ENCODE measurements around the gene DNAJC2. TPM values are rescaled to one million over a fixed set of nuclear protein-coding genes. Genes with fewer than 3 reads are reported as not detected.
A peak's percentile ranks its signal among the peaks of the same experiment; 100 is the strongest.
"Not testable (repeated sequence)": the region's sequence is repeated elsewhere in the genome, so short reads cannot be mapped to it uniquely, and the experiment has no call there.

The DNAJC2 gene
- total RNA-seq, 2 experiments from 2014 or later, result 38.6 to 53.5 TPM

DNA sequence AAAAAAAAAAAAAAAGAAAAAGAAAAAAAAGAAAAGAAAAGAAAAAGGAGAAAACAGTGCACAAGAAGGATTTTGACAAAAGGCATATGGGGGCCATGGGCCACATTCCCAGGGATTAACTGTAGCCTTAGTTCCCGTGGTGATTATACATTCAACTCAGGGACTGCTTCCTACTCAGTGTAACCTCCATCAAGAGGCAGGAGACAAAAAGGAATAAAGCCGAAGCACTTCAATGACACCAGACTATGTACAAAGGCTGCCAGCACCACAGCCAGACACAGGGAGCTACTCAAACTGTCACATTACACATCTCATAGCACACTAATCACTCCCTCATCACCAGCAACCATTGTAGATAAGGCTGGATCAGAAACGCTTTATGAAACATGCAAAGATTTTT lies 52.4 kb downstream of the DNAJC2 start:
- Histone ChIP-seq H4K20me1 (ENCODE audit: insufficient read depth, low read length) (no peaks in the 10 kb centered on the region), H3K36me3 (ENCODE audit: insufficient read depth, low read length) (no peaks in the 10 kb centered on the region), H3K79me2 (ENCODE audit: insufficient read depth, low read depth, low read length) (no peaks in the 10 kb centered on the region), H3K9me3 (ENCODE audit: low read length) (no peaks in the 10 kb centered on the region), H3K9me2 (ENCODE audit: insufficient read depth, low read length) (no peaks in the 10 kb centered on the region), H3K4me3 (ENCODE audit: low read depth, low read length, poor library complexity, severe bottlenecking) (no peak overlapping the region), H3K27ac (ENCODE audit: low read depth, low read length, poor library complexity, severe bottlenecking) (no peak overlapping the region), H2AFZ (ENCODE audit: low read length) (no peak overlapping the region), H3K4me2 (ENCODE audit: low read length) (no peak overlapping the region), H3K4me1 (ENCODE audit: insufficient read depth, low read length, poor library complexity, severe bottlenecking) (peaks cover 6% of the 10 kb centered on the region)
- ChIA-PET CTCF (ENCODE audit: unreplicated experiment) (no interaction called here), POLR2A (interaction anchor here (0.6 kb wide), 2 partner anchors 25 to 880 kb away, joined by 3 to 4 read pairs; no protein-coding TSS in a partner anchor)
- intact Hi-C loops (cut with micrococcal nuclease; ENCODE audit: unreplicated experiment), result no loop called here
- TF ChIP-seq CTCF (conservative IDR thresholded peaks at IDR 0.05; ENCODE audit: low read length) (no peak), EZH2phosphoT487 (IDR thresholded peaks at IDR 0.05; ENCODE audit: borderline replicate concordance, low read depth, low read length) (no peak)
- DNase-seq (ENCODE audit: low spot score), result no peak
- no TSS peak for BruUV-seq (replicated peaks)

DNA sequence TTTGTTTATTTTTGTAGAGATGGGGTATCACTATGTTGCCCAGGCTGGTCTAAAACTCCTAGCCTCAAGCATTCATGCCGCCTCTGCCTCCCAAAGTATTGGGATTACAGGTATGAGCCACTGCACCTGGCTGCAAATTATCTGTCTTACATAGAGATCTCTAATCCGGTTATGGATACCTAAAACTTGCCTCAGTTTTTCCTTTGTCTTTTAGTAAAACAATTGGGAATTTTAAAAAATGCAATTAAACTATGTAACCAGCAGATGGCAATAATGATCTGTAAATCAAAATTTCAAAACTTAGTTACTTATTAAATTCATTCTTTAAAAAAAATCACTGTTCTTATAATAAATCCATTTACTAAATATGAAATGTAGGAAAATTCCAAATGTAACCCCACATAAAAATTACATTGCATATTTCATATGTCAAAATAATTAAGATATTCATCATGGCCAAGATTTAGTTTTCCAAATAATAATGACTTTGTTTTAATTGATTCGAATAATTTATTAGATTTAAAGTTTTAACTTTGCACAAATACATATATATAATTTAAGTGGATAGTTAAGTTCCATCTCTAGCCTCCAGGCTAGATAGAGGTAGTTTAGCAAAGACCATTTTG lies 61.7 kb downstream of the DNAJC2 start:
- BruUV-seq (replicated peaks); H3K4me3 ChIP-seq (ENCODE audit: low read depth, low read length, poor library complexity, severe bottlenecking); H3K9me3 ChIP-seq (ENCODE audit: low read length); H3K9me2 ChIP-seq (ENCODE audit: insufficient read depth, low read length); H3K27ac ChIP-seq (ENCODE audit: low read depth, low read length, poor library complexity, severe bottlenecking); CTCF ChIA-PET (ENCODE audit: unreplicated experiment); H3K36me3 ChIP-seq (ENCODE audit: insufficient read depth, low read length); H2AFZ ChIP-seq (ENCODE audit: low read length); DNase-seq (ENCODE audit: low spot score); intact Hi-C loops (cut with micrococcal nuclease; ENCODE audit: unreplicated experiment); H3K4me2 ChIP-seq (ENCODE audit: low read length); POLR2A ChIA-PET; H4K20me1 ChIP-seq (ENCODE audit: insufficient read depth, low read length): not testable (repeated sequence)
- Histone ChIP-seq H3K4me1 (ENCODE audit: insufficient read depth, low read length, poor library complexity, severe bottlenecking) (peaks cover 12% of the 10 kb centered on the region), H3K79me2 (ENCODE audit: insufficient read depth, low read depth, low read length) (peaks cover 12% of the 10 kb centered on the region; the same call in 1 of the 2 replicates)
- TF ChIP-seq CTCF (conservative IDR thresholded peaks at IDR 0.05; ENCODE audit: low read length), result peak; percentile 40; the same call in 1 of the 2 replicates

- Histone ChIP-seq H2AFZ (ENCODE audit: low read length) (peak overlapping the region; percentile 98), H3K27ac (ENCODE audit: low read depth, low read length, poor library complexity, severe bottlenecking) (peak overlapping the region; percentile 6), H3K4me3 (ENCODE audit: low read depth, low read length, poor library complexity, severe bottlenecking) (peak overlapping the region; percentile 81), H3K4me2 (ENCODE audit: low read length) (peak overlapping the region; percentile 86), H3K4me1 (ENCODE audit: insufficient read depth, low read length, poor library complexity, severe bottlenecking) (peaks cover 12% of the 10 kb centered on the region), H3K79me2 (ENCODE audit: insufficient read depth, low read depth, low read length) (peaks cover 14% of the 10 kb centered on the region; the same call in 1 of the 2 replicates)
- H3K36me3 ChIP-seq (ENCODE audit: insufficient read depth, low read length); intact Hi-C loops (cut with micrococcal nuclease; ENCODE audit: unreplicated experiment); BruUV-seq (replicated peaks); H3K9me3 ChIP-seq (ENCODE audit: low read length); CTCF ChIA-PET (ENCODE audit: unreplicated experiment); H4K20me1 ChIP-seq (ENCODE audit: insufficient read depth, low read length); H3K9me2 ChIP-seq (ENCODE audit: insufficient read depth, low read length); DNase-seq (ENCODE audit: low spot score): not testable (repeated sequence)
- POLR2A ChIA-PET, result interaction anchor here (0.8 kb wide), 1 partner anchor 206 kb away, joined by 3 read pairs; the partner anchor contains the start of genes ARMC10 and FBXL13
Observed at GRCh38 chr7:103280803-103281155, 63.8 kb downstream of the DNAJC2 start.

GRCh38 chr7:103279963-103280802 lies 64.4 kb downstream of the DNAJC2 start:
- Histone ChIP-seq H3K79me2 (ENCODE audit: insufficient read depth, low read depth, low read length) (peaks cover 14% of the 10 kb centered on the region; the same call in 1 of the 2 replicates), H3K27ac (ENCODE audit: low read depth, low read length, poor library complexity, severe bottlenecking) (peak overlapping the region; percentile 44), H3K4me3 (ENCODE audit: low read depth, low read length, poor library complexity, severe bottlenecking) (peak overlapping the region; percentile 81), H2AFZ (ENCODE audit: low read length) (peak overlapping the region; percentile 98), H3K4me2 (ENCODE audit: low read length) (peak overlapping the region; percentile 86), H3K4me1 (ENCODE audit: insufficient read depth, low read length, poor library complexity, severe bottlenecking) (peaks cover 12% of the 10 kb centered on the region)
- H3K9me2 ChIP-seq (ENCODE audit: insufficient read depth, low read length); H4K20me1 ChIP-seq (ENCODE audit: insufficient read depth, low read length); intact Hi-C loops (cut with micrococcal nuclease; ENCODE audit: unreplicated experiment); CTCF ChIA-PET (ENCODE audit: unreplicated experiment); H3K9me3 ChIP-seq (ENCODE audit: low read length); H3K36me3 ChIP-seq (ENCODE audit: insufficient read depth, low read length); BruUV-seq (replicated peaks): not testable (repeated sequence)
- DNase-seq (ENCODE audit: low spot score), result peak; percentile 87
- POLR2A ChIA-PET, result interaction anchor here (0.8 kb wide), 1 partner anchor 205 kb away, joined by 3 read pairs; the partner anchor contains the start of genes ARMC10 and FBXL13

- POLR2A ChIA-PET; intact Hi-C loops (cut with micrococcal nuclease; ENCODE audit: unreplicated experiment); BruUV-seq (replicated peaks); H4K20me1 ChIP-seq (ENCODE audit: insufficient read depth, low read length); H3K9me2 ChIP-seq (ENCODE audit: insufficient read depth, low read length); H3K36me3 ChIP-seq (ENCODE audit: insufficient read depth, low read length); CTCF ChIA-PET (ENCODE audit: unreplicated experiment); H3K9me3 ChIP-seq (ENCODE audit: low read length): not testable (repeated sequence)
- Histone ChIP-seq H3K79me2 (ENCODE audit: insufficient read depth, low read depth, low read length) (peaks cover 14% of the 10 kb centered on the region; the same call in 1 of the 2 replicates), H3K4me1 (ENCODE audit: insufficient read depth, low read length, poor library complexity, severe bottlenecking) (peaks cover 12% of the 10 kb centered on the region), H3K4me2 (ENCODE audit: low read length) (peak overlapping the region; percentile 86), H3K4me3 (ENCODE audit: low read depth, low read length, poor library complexity, severe bottlenecking) (peak overlapping the region; percentile 81), H2AFZ (ENCODE audit: low read length) (peak overlapping the region; percentile 98), H3K27ac (ENCODE audit: low read depth, low read length, poor library complexity, severe bottlenecking) (peak overlapping the region; percentile 44)
- peak; percentile 56 for DNase-seq (ENCODE audit: low spot score)
Observed at GRCh38 chr7:103279636-103279962, 65.0 kb downstream of the DNAJC2 start.

All from OCI-LY7 (cell line).